ENCODE data around the gene RCN2. TPM values are rescaled to one million over a fixed set of nuclear protein-coding genes. Genes with fewer than 3 reads are reported as not detected.

RCN2 gene
- total and polyA plus RNA-seq, 8 donors: 42.3 to 215 (median 184) TPM

DNA sequence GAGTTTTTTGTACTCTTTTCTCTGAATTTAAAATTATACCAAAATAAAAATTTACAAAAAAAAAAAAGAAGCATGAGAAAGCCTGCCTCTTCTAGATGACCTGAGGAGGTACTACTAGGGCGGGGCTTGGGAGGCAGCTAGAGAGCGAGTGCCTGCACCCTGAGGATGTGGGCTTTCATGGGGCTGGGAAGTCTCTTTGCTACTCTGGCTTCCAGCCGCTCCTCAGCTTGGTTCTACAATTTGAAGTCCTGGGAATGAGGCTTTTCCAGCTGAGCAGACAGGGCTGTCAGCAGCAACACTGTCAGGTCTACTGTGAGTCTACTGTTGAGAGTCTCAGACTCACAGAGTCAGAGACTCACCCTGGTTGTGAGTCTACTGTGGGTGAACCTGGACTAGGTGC is 55.2 kb downstream of the RCN2 start:
- H3K27ac ChIP-seq: no peak overlapping the region
- DNase-seq: no peak
- no peaks in the 10 kb centered on the region for H3K36me3 ChIP-seq
- peaks cover 0 to 71% of the 10 kb centered on the region in 2 donors for H3K4me1 ChIP-seq
- H3K9me3 ChIP-seq: no peaks in the 10 kb centered on the region
- no peak overlapping the region for H3K4me3 ChIP-seq
- no peak for TF ChIP-seq CTCF (IDR thresholded peaks at IDR 0.05)
- no peaks in the 10 kb centered on the region for H3K27me3 ChIP-seq
- ATAC-seq: no peak
- intact Hi-C loops (cut with DNase I): no loop called here

DNA sequence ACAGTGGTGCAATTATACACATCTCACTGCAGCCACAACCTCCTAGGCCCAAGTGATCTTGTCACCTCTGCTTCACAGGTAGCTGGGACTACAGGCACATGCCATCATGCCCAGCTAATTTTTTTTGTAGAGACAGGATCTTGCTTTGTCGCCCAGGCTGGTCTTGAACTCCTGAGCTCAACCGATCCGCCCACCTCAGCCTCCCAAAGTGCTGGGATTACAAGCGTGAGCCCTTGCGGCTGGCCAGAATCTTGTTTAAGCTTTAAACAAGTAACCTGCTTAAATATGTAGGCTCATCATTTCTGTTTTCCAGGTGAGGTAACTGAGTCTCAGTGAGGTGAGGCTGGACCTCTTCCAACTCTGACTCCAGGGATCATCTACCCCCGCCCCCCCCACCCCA is 55.7 kb downstream of the RCN2 start:
- intact Hi-C loops (cut with DNase I): no loop called here
- no peak for DNase-seq
- ATAC-seq: no peak
- no peaks in the 10 kb centered on the region for H3K36me3 ChIP-seq
- H3K9me3 ChIP-seq: no peaks in the 10 kb centered on the region
- TF ChIP-seq CTCF (IDR thresholded peaks at IDR 0.05): no peak
- no peaks in the 10 kb centered on the region for H3K27me3 ChIP-seq
- H3K27ac ChIP-seq: peak overlapping the region in 1 of 2 donors; percentile 81
- H3K4me3 ChIP-seq: no peak overlapping the region
- H3K4me1 ChIP-seq: peaks cover 0 to 72% of the 10 kb centered on the region in 2 donors

DNA sequence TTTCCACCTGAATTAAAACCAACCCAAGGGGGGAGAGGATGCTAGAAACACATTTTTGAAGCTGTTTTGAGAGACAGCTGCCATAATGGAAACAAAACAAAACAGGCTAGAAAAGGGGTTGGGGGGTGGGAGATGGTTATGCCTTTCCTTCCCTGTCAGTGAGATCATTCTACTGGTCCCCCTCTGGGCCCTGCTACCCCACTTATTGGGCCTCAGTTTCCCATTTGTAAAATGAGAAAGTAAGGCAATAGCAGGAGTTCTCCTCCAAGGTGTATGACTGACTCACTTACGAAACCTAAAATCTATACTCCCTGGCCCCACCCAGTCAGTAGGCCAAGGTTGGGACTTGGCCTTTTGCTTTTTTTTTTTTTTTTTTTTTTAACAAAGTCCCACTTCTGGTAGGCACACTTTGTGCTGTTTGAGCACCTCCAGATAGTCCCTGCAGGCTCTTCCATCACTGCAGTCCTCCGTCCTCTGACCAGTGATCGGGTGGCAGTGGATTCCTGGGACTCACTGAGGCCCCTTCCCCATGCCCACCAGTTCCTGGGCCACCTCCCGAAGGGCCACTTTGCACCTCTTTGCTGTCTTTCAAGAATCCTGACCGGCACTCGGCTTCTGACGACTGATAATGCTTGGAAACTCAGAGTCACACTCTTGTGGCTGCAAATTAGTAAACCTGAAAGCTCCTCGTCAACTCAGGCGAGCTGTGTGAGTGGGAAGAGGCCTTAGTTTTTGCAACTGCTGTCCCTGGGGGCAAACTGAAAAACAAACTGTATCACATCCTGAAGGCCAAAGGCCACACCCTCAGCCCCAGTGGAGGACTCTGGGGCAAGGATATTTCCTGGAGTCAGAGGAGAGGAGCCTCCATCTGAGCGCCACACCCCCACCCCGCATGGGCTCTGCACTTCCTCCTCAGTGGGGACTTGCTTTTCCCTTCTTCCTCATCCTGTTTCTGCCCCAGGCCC is 56.6 kb downstream of the RCN2 start:
- peak; percentile 70 for ATAC-seq
- no peak for TF ChIP-seq CTCF (IDR thresholded peaks at IDR 0.05)
- Histone ChIP-seq H3K36me3 (no peaks in the 10 kb centered on the region), H3K27me3 (no peaks in the 10 kb centered on the region), H3K9me3 (no peaks in the 10 kb centered on the region), H3K4me1 (peaks cover 0 to 75% of the 10 kb centered on the region in 2 donors), H3K27ac (peak overlapping the region; percentile 48 to 81), H3K4me3 (no peak overlapping the region)
- DNase-seq: peak in 2 of 4 donors; percentile 81 to 92
- intact Hi-C loops (cut with DNase I): no loop called here

- Histone ChIP-seq H3K27me3 (no peaks in the 10 kb centered on the region), H3K27ac (peak overlapping the region; percentile 19 to 81), H3K4me1 (peaks cover 0 to 75% of the 10 kb centered on the region in 2 donors), H3K36me3 (no peaks in the 10 kb centered on the region), H3K9me3 (no peaks in the 10 kb centered on the region), H3K4me3 (no peak overlapping the region)
- DNase-seq: no peak
- intact Hi-C loops (cut with DNase I): no loop called here
- TF ChIP-seq CTCF (IDR thresholded peaks at IDR 0.05): no peak
- ATAC-seq: peak; percentile 19
These were observed 57.6 kb downstream of the RCN2 start for GRCh38 chr15:76988867-76989780.

All from left lung (tissue), 10 donors.